GM12801 (cell line): ENCODE measurements around the gene SF3A1.

Source experiments
- CTCF ChIP-seq: IDR thresholded peaks from one replicate; pipeline ENCODE4 v1.5.1; 2011; ENCODE audit warnings: control low read depth; ENCODE audit not compliant: insufficient read length; ENCODE audit errors: extremely low read depth

Gene SF3A1

GRCh38 chr22:30356449-30357235 is at the start of gene SF3A1, which contains the start of gene CCDC157:
TSS of gene SF3A1 (minus strand) at chr22:30356894. CDS start at chr22:30356792, 102 bp downstream.
TSS of gene CCDC157 (plus strand) at chr22:30357007. CDS start at chr22:30366001, 8,994 bp downstream.
- no peak for TF ChIP-seq CTCF

DNA sequence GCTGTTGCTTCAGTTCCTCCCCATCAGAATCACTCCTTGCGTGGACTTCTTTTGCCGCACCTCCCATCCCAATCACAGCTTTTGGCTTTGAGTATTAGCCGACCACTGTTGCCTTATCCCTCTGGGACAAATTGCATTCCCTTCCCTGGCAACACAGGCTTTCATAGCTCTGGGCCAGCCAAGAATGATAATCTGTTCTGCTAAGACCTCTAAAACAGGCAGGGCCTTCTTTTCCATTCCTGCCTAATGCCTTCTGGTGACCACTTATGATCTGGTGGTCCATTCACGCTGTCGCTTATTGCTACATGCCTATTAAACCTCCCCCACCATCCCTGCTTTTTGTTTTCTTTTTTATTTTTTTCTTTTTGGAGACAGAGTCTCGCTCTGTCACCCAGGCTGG is 49.7 kb upstream of the SF3A1 start:
- no peak for TF ChIP-seq CTCF

GRCh38 chr22:30405731-30406130 is 49.0 kb upstream of the SF3A1 start:
- no peak for TF ChIP-seq CTCF

DNA sequence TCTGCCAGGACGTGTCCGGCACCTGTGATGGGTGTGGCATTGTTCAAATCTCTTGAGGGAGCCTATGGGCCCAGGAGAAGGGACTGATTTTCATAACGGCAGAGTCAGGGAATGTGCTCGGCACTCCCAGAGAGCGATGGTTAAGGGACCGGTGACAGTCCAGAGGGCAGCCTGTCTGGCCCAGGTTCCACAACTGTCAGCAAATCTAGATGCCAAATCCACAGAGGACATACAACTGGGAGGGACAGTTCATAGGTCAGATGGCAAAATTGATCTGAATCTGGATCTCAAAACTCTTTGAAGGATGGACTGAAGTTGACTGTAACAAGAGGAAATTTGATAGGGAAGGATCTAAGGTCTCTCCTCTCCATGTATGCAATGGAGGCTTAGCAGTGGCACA is 47.6 kb upstream of the SF3A1 start:
- no peak for TF ChIP-seq CTCF

GRCh38 chr22:30402028-30402765 is 45.5 kb upstream of the SF3A1 start:
- no peak for TF ChIP-seq CTCF

DNA sequence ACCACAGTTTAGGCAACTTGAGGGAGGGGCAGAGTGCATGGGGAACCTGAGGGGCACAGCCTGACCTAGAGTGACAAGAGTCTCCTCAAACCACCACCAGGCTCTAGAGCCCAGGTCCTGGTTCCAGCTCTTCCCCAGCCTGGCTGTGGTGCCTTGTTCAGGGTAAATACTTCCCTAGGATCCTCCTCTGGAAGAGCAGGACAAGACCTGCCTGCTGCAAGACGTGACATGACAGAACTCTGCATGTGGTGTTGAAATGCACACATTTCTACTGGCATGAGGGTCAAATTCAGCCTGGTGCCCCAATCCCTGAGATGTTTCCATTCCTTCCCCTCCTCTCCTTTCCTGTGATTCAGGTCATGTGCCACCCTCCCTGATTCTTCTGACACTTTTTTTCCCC is 43.5 kb upstream of the SF3A1 start:
- no peak for TF ChIP-seq CTCF

DNA sequence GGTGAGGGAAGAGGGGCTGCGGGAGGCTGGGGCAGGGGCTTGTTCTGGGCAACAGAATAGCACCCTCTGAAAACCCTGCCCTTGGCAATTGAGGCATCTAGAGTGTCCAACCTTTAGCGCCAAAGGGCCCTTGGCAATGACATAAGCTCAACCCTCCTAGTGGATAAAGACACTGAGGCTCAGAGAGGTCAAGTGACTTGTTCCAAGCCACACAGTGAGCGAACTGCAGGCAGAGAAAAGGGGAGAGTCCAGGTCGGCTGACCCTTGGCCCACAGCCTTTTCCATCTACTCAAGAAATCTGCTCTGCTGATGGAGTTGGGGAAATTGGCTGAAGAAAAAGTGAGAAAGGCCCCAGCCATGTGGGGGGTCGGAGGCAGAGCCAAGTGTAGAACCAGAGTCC is 43.0 kb upstream of the SF3A1 start:
- no peak for TF ChIP-seq CTCF
